Neural cell (in vitro differentiated cells): Measurements from ENCODE around the gene DSCAM. TPM values are rescaled to one million over a fixed set of nuclear protein-coding genes. Genes with fewer than 3 reads are reported as not detected.

Experiments
- H2AFZ ChIP-seq: fragments of 200-600, 300-800 bp; sonication (generic), shearing (Covaris generic); 2 replicates; pipeline ENCODE4 v1.6.0; 2014; ENCODE audit warnings: low read depth, mild to moderate bottlenecking, antibody characterized with exemption, low read length, moderate library complexity
- H3F3A ChIP-seq: fragments of 200-600 bp; shearing (Covaris generic); 2 replicates; pipeline ENCODE4 v1.6.1; 2016; ENCODE audit warnings: mild to moderate bottlenecking, moderate library complexity, mixed read lengths, antibody characterized with exemption, low read length; ENCODE audit not compliant: insufficient read depth, poor library complexity, severe bottlenecking
- H3K27ac ChIP-seq: fragments of 200-600, 300-800 bp; sonication (generic), shearing (Covaris generic); 2 replicates; pipeline ENCODE4 v1.5.1; 2014; ENCODE audit warnings: mild to moderate bottlenecking, low read length, moderate library complexity
- H3K27me3 ChIP-seq: fragments of 300-800, 200-600 bp; sonication (generic), shearing (Covaris generic); 2 replicates; pipeline ENCODE4 v1.6.0; 2014; ENCODE audit warnings: mild to moderate bottlenecking, low read depth, low read length, moderate library complexity; ENCODE audit not compliant: insufficient read depth
- H3K36me3 ChIP-seq: fragments of 300-800, 200-600 bp; sonication (generic), shearing (Covaris generic); 2 replicates; pipeline ENCODE4 v1.5.1; 2014; ENCODE audit warnings: mild to moderate bottlenecking, antibody characterized with exemption, low read length, moderate library complexity; ENCODE audit not compliant: insufficient read depth
- H3K4me2 ChIP-seq: fragments of 300-800, 200-600 bp; sonication (generic), shearing (Covaris generic); 2 replicates; pipeline ENCODE4 v1.6.0; 2014; ENCODE audit warnings: mild to moderate bottlenecking, low read length
- H3K4me3 ChIP-seq: fragments of 300-800, 200-600 bp; sonication (generic), shearing (Covaris generic); 2 replicates; pipeline ENCODE4 v1.5.1; 2014; ENCODE audit warnings: mild to moderate bottlenecking, low read length, moderate library complexity
- H3K79me2 ChIP-seq: fragments of 200-600 bp; shearing (Covaris generic); replicated peaks from 2 replicates; pipeline ENCODE4 v1.6.0; 2014; ENCODE audit warnings: mild to moderate bottlenecking, low read length, moderate library complexity; ENCODE audit not compliant: insufficient read depth
- H3K9ac ChIP-seq: fragments of 300-800, 200-600 bp; sonication (generic), shearing (Covaris generic); 2 replicates; pipeline ENCODE4 v1.6.1; 2016; ENCODE audit warnings: mild to moderate bottlenecking, low read length, mixed read lengths
- H3K9me2 ChIP-seq: fragments of 200-600 bp; shearing (Covaris generic); 2 replicates; pipeline ENCODE4 v1.6.1; 2016; ENCODE audit warnings: mild to moderate bottlenecking, low read length, mixed read lengths; ENCODE audit not compliant: insufficient read depth
- H3K9me3 ChIP-seq: fragments of 200-600, 300-800 bp; sonication (generic), shearing (Covaris generic); 2 replicates; pipeline ENCODE4 v1.6.1; 2016; ENCODE audit warnings: mild to moderate bottlenecking, mixed run types, low read length, moderate library complexity, mixed read lengths
- H4K20me1 ChIP-seq: fragments of 200-600 bp; shearing (Covaris generic); 2 replicates; pipeline ENCODE4 v1.6.1; 2016; ENCODE audit warnings: mild to moderate bottlenecking, mixed run types; ENCODE audit not compliant: insufficient read depth
- EP300 ChIP-seq: fragments of 450-650 bp; conservative IDR thresholded peaks from 2 replicates; pipeline ENCODE4 v1.6.1; 2014; ENCODE audit warnings: antibody characterized with exemption, mild to moderate bottlenecking, moderate library complexity; ENCODE audit not compliant: poor library complexity, severe bottlenecking
- EZH2 ChIP-seq: fragments of 200-600, 300-800 bp; shearing (Covaris generic), sonication (generic); IDR thresholded peaks from 2 replicates; pipeline ENCODE4 v1.6.1; 2014; ENCODE audit warnings: antibody characterized with exemption, low read length, borderline replicate concordance, mild to moderate bottlenecking; ENCODE audit not compliant: insufficient read depth, poor library complexity, severe bottlenecking
- MXI1 ChIP-seq: fragments of 450-650 bp; conservative IDR thresholded peaks from 2 replicates; pipeline ENCODE4 v1.6.1; 2014; ENCODE audit warnings: antibody characterized with exemption, mild to moderate bottlenecking; ENCODE audit not compliant: poor library complexity, severe bottlenecking
- POLR2AphosphoS5 ChIP-seq: IDR thresholded peaks from 2 replicates; pipeline ENCODE4 v1.6.1; 2012
- RAD21 ChIP-seq: fragments of 450-650 bp; conservative IDR thresholded peaks from 2 replicates; pipeline ENCODE4 v1.6.1; 2014; ENCODE audit warnings: antibody characterized with exemption, mild to moderate bottlenecking, moderate library complexity
- REST ChIP-seq: IDR thresholded peaks from 2 replicates; pipeline ENCODE4 v1.6.1; 2012; ENCODE audit warnings: borderline replicate concordance
- SMC3 ChIP-seq: fragments of 450-650 bp; conservative IDR thresholded peaks from 2 replicates; pipeline ENCODE4 v1.6.1; 2014; ENCODE audit warnings: antibody characterized with exemption, mild to moderate bottlenecking, moderate library complexity; ENCODE audit not compliant: poor library complexity
- TAF1 ChIP-seq: IDR thresholded peaks from 2 replicates; pipeline ENCODE4 v1.6.1; 2012; ENCODE audit warnings: low read depth
- polyA plus RNA-seq: library from polyadenylated mRNA; depleted of rRNA; stranded (reverse); fragments of >200 nt; gene quantifications from 2 replicates; pipeline ENCODE4 v1.2.3, GENCODE V29; 2014
- TF ChIP-seq, protein P1 (sequence below): fragments of 450-650 bp; IDR thresholded peaks from 2 replicates; pipeline ENCODE4 v1.5.1; 2014; ENCODE audit warnings: antibody characterized with exemption, mild to moderate bottlenecking, moderate library complexity; ENCODE audit not compliant: poor library complexity, severe bottlenecking

Gene DSCAM
- polyA plus RNA-seq, 1 donor from 2014 or later: 5.3 TPM

- Histone ChIP-seq H3K27me3 (no peaks in the 10 kb centered on the region), H3K9me3 (no peaks in the 10 kb centered on the region), H3K9me2 (no peaks in the 10 kb centered on the region), H4K20me1 (no peaks in the 10 kb centered on the region), H3K79me2 (no peaks in the 10 kb centered on the region), H3K4me2 (no peak overlapping the region), H3K27ac (no peak overlapping the region), H3K36me3 (no peaks in the 10 kb centered on the region), H3K4me3 (no peak overlapping the region), H3K9ac (no peak overlapping the region), H3F3A (no peaks in the 10 kb centered on the region), H2AFZ (no peak overlapping the region)
- no peak for TF ChIP-seq RAD21
- no peak for TF ChIP-seq EP300
- TF ChIP-seq REST: no peak
- TF ChIP-seq, protein P1, sequence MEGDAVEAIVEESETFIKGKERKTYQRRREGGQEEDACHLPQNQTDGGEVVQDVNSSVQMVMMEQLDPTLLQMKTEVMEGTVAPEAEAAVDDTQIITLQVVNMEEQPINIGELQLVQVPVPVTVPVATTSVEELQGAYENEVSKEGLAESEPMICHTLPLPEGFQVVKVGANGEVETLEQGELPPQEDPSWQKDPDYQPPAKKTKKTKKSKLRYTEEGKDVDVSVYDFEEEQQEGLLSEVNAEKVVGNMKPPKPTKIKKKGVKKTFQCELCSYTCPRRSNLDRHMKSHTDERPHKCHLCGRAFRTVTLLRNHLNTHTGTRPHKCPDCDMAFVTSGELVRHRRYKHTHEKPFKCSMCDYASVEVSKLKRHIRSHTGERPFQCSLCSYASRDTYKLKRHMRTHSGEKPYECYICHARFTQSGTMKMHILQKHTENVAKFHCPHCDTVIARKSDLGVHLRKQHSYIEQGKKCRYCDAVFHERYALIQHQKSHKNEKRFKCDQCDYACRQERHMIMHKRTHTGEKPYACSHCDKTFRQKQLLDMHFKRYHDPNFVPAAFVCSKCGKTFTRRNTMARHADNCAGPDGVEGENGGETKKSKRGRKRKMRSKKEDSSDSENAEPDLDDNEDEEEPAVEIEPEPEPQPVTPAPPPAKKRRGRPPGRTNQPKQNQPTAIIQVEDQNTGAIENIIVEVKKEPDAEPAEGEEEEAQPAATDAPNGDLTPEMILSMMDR: no peak
- no peak for TF ChIP-seq MXI1
- TF ChIP-seq SMC3: no peak
- TF ChIP-seq EZH2: no peak
- no peak for TF ChIP-seq POLR2AphosphoS5
- TF ChIP-seq TAF1: no peak
Observed at GRCh38 chr21:40531016-40531415, 315.9 kb downstream of the DSCAM start.

DNA sequence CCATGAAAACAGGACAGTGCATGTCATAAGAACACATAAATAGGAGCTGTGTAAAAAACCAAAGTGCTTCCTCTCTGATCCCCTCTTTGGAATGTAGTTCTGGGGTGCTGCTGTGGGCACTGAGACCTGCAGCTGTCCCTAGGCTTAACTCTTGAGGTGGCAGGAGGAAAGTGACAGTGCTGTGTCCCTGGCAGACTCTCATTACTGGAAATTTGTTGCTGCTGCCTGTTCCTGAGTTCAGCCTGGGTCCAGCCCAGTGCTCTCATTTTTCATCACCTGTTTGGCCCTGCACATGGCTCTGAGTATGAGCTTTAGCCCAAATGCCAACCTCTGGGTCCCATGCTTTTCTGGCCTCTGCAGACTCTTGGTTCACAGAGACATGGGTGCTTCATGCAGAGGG, 329.3 kb downstream of the DSCAM start:
- TF ChIP-seq EZH2 (no peak), POLR2AphosphoS5 (no peak), EP300 (no peak), RAD21 (no peak), REST (no peak), MXI1 (no peak), TAF1 (no peak)
- TF ChIP-seq, protein P1: no peak
- Histone ChIP-seq H3K27ac (no peak overlapping the region), H3F3A (no peaks in the 10 kb centered on the region), H3K4me2 (no peak overlapping the region), H3K9ac (no peak overlapping the region), H3K9me3 (no peaks in the 10 kb centered on the region), H3K79me2 (no peaks in the 10 kb centered on the region), H3K9me2 (no peaks in the 10 kb centered on the region), H3K27me3 (no peaks in the 10 kb centered on the region), H3K36me3 (no peaks in the 10 kb centered on the region), H2AFZ (no peak overlapping the region), H4K20me1 (no peaks in the 10 kb centered on the region), H3K4me3 (no peak overlapping the region)
